Retina (tissue), 1 donor: ENCODE data around the gene SCN10A.

Experiments
- DNase-seq: peaks from one replicate; pipeline ENCODE4 v3.0.0-alpha.2; 2016

The SCN10A gene

DNA sequence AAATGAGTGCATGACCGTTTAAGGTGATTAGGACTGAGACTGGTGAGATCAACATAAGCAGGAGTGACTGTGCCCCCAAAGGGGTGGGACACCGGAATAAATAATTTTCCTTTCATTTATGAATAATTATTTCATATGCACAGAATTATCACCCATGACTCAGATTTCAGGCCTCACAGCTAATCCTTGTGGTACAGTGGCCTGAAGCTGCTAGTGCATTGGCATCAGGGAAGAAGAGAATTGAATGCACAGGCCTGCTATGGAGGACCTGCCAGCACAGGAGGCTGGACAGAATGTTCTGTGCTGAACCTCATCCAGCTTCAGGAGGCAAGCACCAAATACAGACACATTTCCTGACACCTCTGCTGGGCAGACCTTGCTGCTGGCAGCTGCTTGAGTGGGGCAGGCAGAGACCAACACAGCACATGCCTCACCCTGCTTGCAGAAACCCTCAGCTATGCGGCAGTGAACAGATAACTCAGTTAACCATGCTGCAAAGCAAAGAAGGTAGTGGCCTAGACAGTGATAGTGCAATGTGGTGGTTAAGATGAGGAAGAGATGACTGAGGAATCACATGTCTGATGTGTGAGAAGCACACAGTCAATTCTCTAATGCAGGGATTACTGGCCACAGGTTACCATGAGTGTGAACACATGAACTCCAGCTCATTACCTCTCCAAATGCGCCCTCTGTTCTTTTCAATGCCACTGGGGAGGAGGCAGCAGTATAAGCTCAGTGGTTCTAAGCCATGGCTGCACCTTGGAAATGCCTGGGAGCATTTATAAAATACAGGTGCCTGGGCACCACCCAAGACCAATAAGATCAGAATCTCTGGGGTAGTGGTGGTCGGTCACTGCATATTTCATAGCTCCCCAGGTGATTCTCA, 98.4 kb downstream of the SCN10A start:
- no peak for DNase-seq

DNA sequence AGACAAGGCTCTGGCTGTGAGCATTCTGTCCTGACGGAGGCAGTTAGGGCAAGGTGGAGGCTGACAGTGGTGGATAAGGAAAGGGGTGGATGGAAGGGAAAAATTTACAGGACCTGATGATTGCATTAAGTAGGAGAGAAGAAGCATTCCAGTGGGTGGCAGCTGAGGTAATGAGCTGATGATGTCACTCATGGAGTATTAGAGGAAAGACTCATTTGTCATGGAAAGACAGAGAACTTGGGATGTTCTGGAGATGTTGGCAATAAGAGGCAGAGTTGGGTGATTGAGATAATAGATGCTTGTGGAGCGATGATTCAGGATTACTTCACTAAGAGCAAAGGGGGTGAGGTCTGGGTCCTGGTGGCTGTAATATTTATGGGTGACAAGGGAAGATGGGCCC, 102.9 kb downstream of the SCN10A start:
- no peak for DNase-seq

GRCh38 chr3:38711321-38711720, 104.7 kb downstream of the SCN10A start:
- DNase-seq, result no peak

DNA sequence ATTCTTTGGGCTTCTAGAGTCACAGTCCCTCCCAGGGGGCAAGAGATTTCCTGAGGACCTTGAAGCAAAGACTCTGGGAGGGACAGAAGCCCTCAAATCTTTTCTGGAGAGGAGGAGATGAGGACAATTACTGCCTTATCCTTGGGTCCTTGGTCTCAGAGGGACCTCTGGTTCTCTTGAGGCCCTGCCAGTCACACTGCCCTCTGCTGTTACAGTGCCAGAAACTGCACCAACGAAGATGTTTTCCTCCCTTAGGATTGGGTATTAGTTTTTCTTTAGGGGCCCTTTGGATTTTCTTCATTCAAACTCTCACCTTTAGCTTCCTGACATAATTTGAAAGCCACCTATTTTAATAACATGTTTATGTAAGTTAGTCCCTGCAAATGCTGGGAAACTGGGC, 108.3 kb downstream of the SCN10A start:
- no peak for DNase-seq

DNA sequence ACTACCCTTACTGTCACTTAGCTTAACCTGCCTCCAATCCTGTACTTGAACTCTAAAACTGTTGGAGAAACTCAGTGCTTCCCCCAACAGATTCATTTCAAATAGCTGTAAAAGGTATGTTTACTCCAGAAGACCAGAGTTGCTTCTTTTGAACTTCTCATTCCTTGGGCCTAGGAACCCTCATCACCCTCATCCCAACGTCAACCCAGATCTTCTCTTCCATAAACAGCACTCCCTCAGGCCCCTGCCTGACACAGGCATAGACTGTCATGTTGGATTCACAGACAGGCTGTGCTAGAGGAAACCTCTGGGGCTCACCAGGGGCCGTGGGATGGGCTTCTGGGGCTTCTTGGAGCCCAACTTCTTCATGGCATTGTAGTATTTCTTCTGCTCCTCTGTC, 109.1 kb downstream of the SCN10A start:
- DNase-seq, result no peak

GRCh38 chr3:38702231-38702630, 113.8 kb downstream of the SCN10A start:
- no peak for DNase-seq

DNA sequence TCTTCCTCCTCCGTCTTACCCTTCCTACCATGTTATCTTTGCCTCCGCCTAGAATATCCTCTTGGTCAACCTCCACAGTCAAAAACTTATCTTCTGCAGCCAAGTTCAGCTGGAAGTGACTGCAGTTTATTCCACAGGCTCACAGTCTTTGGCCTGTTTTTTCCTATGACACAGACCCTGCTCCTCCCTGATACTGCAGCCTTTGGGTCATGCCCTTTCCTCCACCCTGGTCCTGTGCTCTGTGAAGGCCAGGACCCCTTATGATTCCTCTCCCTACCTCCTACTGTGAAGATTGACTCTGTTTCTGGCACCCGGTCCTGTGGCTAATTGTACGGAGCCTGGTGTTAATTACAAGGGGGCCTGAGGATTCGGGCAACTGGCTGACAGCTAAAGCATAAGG, 117.3 kb downstream of the SCN10A start:
- no peak for DNase-seq

DNA sequence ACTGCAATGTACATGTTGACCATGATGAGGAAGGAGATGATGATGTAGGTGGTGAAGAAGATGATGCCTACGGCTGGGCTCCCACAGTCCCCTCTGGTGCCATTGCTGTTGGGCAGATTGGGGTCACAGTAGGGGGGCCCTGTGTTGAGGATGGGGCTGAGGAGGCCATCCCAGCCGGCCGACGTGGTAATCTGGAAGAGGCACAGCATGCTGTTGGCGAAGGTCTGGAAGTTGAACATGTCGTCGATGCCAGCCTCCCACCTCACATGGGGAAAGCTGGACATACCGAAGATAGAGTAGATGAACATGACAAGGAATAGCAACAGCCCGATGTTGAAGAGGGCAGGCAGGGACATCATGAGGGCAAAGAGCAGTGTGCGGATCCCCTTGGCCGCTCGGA, 118.0 kb downstream of the SCN10A start:
- no peak for DNase-seq

DNA sequence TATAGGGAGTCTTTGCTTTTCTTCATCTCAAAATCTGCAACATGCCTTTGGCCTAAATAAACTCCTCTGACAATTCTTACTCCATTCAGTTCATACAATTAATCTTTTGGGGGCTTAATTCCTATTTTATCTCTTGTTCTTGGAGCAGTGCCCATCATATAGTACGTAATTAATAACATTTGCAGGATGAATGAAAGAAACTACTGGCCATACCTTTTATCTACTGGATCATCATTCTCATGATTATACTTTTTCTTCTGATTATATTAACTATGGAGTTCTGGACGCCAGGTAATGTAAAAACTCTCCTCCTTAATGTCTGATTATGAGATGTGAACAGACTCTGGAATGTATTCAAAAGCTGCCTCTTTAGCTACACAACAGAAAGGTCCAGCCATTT, 120.0 kb downstream of the SCN10A start:
- DNase-seq, result no peak

GRCh38 chr3:38690185-38690584, 125.8 kb downstream of the SCN10A start:
- DNase-seq, result no peak

DNA sequence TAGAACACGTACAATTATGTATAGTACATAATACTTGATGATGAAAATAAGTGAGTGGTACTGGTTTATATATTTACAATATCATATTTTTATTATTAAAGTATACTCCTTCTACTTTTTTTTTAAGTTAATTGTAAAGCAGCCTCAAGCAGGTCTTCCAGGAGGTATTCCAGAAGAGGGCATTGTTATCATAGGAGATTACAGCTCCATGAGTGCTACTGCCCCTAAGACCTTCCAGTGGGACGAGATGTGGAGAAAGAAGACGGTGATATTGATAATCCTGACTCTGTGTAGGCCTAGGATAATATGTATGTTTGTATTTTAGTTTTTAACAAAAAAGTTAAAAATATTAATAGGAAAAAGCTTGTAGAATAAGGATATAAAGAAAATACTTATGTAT, 126.2 kb downstream of the SCN10A start:
- no peak for DNase-seq

DNA sequence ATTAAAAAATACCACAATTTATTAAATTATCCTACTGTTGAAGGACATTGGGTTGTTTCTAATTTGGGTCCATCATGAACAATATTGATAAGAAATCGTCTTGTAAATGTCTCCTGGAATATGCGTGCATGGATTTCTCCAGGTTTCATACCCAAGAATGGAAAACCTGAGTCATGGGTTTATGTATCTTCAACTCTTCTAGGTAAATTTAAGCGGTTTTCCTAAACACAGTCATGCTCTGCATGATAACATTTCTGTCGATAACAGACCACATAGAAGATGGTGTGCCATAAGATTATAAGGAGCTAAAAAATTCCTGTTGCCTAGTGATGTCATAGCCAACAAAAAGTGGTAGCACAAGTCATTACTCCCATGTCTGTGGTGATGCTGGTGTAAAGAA, 126.7 kb downstream of the SCN10A start:
- DNase-seq, result no peak

DNA sequence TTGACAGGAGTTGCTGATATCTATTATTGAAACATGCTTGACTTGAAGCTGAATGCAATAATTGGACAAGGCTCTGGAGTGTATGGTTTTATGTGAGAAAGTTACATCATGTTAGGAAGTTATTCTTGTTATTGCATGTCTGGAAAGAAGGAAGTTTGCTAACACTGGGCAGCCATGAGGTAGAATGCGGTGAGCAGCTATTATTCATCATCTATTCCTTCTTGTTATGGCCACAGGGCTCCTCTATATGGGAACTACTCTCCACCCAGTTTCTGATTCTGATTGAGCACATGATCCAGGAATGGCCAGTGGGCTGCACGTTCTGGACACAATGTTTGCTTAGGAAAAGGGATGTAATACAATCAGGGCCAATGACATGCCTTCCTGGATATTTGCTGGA, 128.7 kb downstream of the SCN10A start:
- no peak for DNase-seq

GRCh38 chr3:38684546-38684945, 131.5 kb downstream of the SCN10A start:
- DNase-seq, result no peak

GRCh38 chr3:38669668-38670067, 146.3 kb downstream of the SCN10A start:
- no peak for DNase-seq

GRCh38 chr3:38662544-38662943, 153.5 kb downstream of the SCN10A start:
- DNase-seq, result no peak

DNA sequence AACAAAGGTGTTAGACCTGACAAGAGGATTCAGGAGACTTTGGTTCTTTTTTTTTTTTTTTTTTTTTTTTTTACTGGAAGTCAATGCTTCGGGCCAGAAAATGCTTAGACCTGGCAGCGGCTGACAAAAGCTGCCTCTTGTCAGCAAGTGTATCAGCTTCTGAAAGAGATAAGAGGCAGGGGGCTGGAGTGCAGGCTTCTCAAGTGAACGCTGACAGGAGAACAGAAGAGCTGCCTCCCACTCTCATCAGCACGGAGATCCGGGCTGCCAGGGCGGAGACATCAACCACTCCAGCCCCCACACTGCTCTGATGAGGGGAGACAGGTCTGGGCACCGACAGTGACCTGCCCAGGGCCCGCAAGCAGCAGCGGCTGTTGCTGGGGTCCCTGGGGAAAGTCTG, 157.2 kb downstream of the SCN10A start:
- no peak for DNase-seq

- DNase-seq, result no peak
Measured at GRCh38 chr3:38657369-38657768, 158.6 kb downstream of the SCN10A start.

DNA sequence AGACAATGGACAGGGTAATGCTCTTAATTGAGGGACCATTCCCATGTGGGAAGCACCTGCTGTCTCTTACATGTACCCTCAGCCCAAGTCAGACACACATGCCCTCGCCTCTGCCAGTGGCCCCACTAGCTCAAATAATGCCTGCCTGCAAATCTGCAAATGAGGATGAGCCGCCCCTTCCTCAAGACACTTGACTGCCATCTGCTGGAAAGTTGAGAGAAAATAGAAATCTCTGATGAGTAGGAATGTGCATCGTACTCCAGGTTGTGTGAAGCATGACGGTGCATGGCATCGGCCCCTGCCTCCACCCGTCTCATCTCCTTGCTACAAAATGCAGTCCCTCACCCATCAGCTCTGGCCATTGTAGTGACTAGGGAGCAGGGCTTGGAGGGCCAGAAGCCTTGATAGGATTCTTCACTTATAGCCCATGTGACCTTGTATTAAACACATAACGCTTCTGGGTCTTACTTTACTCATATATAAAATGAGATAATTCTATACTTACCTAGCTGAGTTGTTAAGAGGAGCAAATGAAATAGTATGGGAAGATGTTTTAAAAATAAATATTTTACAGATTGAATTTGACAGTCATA, 160.2 kb downstream of the SCN10A start:
- DNase-seq, result peak; percentile 71

DNA sequence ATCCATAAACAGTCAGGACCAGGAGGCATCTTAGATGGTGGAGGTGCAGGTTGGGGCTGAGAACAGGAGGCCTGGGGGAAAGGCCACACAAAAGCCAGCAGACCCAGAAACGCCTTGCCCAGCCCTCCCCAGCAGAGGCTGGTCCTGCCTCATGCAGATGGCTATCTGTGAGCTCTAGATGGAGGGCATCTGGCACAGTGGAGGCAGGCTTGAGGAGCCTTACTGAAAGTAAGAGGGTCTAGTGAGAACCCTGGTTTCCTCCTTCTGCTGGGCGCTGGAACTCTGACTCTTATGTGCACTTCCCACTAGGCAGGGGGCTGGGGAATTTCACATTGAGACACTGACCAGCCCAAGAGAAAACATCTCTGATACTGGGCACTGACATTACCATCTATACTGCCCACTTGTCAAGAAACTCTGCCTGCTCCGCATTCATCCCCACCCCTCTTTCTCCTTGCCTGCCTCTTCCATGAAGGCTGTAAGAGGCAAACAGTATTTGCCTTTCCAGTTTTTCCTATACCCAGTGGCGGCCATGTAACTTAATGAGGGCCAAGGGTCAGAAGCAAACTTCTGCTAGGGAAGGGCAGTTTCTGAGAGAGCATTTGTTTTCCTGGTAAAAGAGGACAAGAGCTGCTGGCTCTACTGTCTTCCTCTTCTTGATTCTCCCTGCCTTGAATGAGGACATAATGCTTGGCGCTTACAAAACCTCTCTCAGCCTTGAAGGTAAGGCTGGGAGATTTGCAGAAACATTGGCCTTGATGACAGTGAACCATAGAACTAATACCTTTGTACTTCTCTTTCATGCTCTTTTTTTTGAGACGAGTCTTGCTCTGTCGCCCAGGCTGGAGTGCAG, 162.1 kb downstream of the SCN10A start:
- DNase-seq, result no peak

GRCh38 chr3:38652934-38653333, 163.1 kb downstream of the SCN10A start:
- no peak for DNase-seq

GRCh38 chr3:38651153-38651789, 164.7 kb downstream of the SCN10A start:
- peak; percentile 90 for DNase-seq
